Right lobe of liver (tissue), 6 donors: ENCODE results near the gene PGM1. TPM values are rescaled to one million over a fixed set of nuclear protein-coding genes. Genes with fewer than 3 reads are reported as not detected.

Experiments
- ATAC-seq, 4 donors: fragments of 200-7000 bp; cut with Tn5 transposase; one replicate each; pipeline ENCODE4 v1.9.1; 2020; ENCODE audit warnings: mild to moderate bottlenecking in 4 of 4, moderate library complexity in 4 of 4
- DNase-seq, 3 donors: peaks; one replicate each; pipeline ENCODE4 v3.0.0-alpha.2; 2020
- H3K27ac ChIP-seq, 3 donors: fragments of 200-600 bp; one replicate each; pipeline ENCODE4 v1.8.0; 2022
- H3K27me3 ChIP-seq, 2 donors: fragments of 200-600 bp; one replicate each; pipeline ENCODE4 v1.8.0; 2022
- H3K36me3 ChIP-seq, 4 donors: fragments of 200-600 bp; sonication (generic) in 1 of 4; one replicate each; pipeline versions ENCODE4 v1.5.1 to v1.8.0; 2017 to 2022; ENCODE audit warnings: control low read depth in 1 of 4
- H3K4me1 ChIP-seq, 4 donors: fragments of 200-600 bp; sonication (generic) in 1 of 4; one replicate each; pipeline versions ENCODE4 v1.5.1 to v1.8.0; 2017 to 2022; ENCODE audit warnings: control low read depth in 1 of 4
- H3K4me3 ChIP-seq, 3 donors: fragments of 200-600 bp; one replicate each; pipeline ENCODE4 v1.8.0; 2022
- H3K9me3 ChIP-seq, 4 donors: fragments of 200-600 bp; sonication (generic) in 1 of 4; one replicate each; pipeline versions ENCODE4 v1.5.1 to v1.8.0; 2017 to 2022; ENCODE audit warnings: control low read depth in 1 of 4
- CTCF ChIP-seq, 4 donors: fragments of 200-600 bp in 3 of 4; fragments of 450-650 bp in 1 of 4; IDR thresholded peaks; one replicate each; pipeline versions ENCODE4 v1.5.1 to v1.8.0; 2016 to 2022; ENCODE audit warnings: antibody characterized with exemption in 4 of 4, mild to moderate bottlenecking in 2 of 4
- POLR2A ChIP-seq: fragments of 450-650 bp; IDR thresholded peaks from one replicate; pipeline ENCODE4 v1.6.1; 2017; ENCODE audit warnings: antibody characterized with exemption, mild to moderate bottlenecking
- WGBS: methylation state at CpG from one replicate; pipeline ENCODE4 v1.1.6; 2018; ENCODE audit warnings: low coverage, low lambda C conversion rate; ENCODE audit not compliant: insufficient coverage; ENCODE audit errors: missing lambda C conversion rate; 5-methylcytosine and 5-hydroxymethylcytosine counted together
- intact Hi-C, 2 donors: fragments of 100-400 bp; cut with DNase I; formaldehyde crosslinking; loops; one replicate each; pipeline versions ENCODE4 v1.11.2 to v1.14.1; 2022
- long read RNA-seq: library from polyadenylated mRNA; unstranded; transcript quantifications from one replicate; pipeline ENCODE4 v2.0.0, GENCODE V29; 2019
- total RNA-seq, 6 experiments: library from RNA; depleted of rRNA in 2 of 6; stranded (reverse); fragments of >200 nt in 2 of 6; fragmentation: NEBNext Ultra II Directional in 3 of 6; extraction: Animal tissue kit (Norgen Biotek cat#: 25700) in 3 of 6; gene quantifications; one replicate each; pipeline versions ENCODE4 v1.1.0 to v1.2.4, GENCODE V29; 2016 to 2023
- donor health status: DM: no; HTN: yes; CAD: no.
- donor health status: DM: no; HTN: no; CAD: no.
- donor health status: DM: no; HTN: no; CAD: no.
- donor health status: DM: no; HTN: yes; CAD: no.
- donor health status: DM: no; HTN: yes; CAD: no.

PGM1 gene
- total RNA-seq, result 100 to 1,000 TPM; 127 to 220 (median 157) TPM
- long read RNA-seq, transcript PGM1-202 (11 exons, 2,472 nt), result major isoform, 66 of 78 reads
- long read RNA-seq, partial matches to known transcripts, result 8 of 78 reads
- long read RNA-seq, other reads (novel, unspliced or antisense), result 4 of 78 reads

GRCh38 chr1:63593303-63593885 is at the start of gene PGM1:
PGM1 (plus strand) TSS chr1:63593411; CDS start chr1:63593489, 78 bp downstream.
- ATAC-seq, result peak; percentile 42 to 91 (median 79)
- H3K4me3 ChIP-seq, result peak within 1 kb of the TSS; percentile 83 to 93 (median 84)
- H3K27me3 ChIP-seq, result no peaks in the 10 kb centered on the region
- TF ChIP-seq CTCF (IDR thresholded peaks at IDR 0.05) (no peak), POLR2A (peak; percentile 83)
- peak in 2 of 3 donors; percentile 90 to 96 for DNase-seq
- 0% methylated on average over 15 of the region's 64 CpGs for WGBS
- intact Hi-C loops, result no loop called here
- peaks cover 0 to 45% (median 0%) of the 10 kb centered on the region in 4 donors for H3K4me1 ChIP-seq
- peak within 1 kb of the TSS; percentile 96 to 98 (median 98) for H3K27ac ChIP-seq
- H3K9me3 ChIP-seq, result no peaks in the 10 kb centered on the region
- peaks cover 0 to 2% (median 0%) of the 10 kb centered on the region in 4 donors for H3K36me3 ChIP-seq

GRCh38 chr1:63545780-63546179 is 47.4 kb upstream of the PGM1 start:
- Histone ChIP-seq H3K4me1 (no peaks in the 10 kb centered on the region), H3K36me3 (no peaks in the 10 kb centered on the region), H3K4me3 (no peak overlapping the region), H3K27me3 (no peaks in the 10 kb centered on the region), H3K27ac (no peak overlapping the region), H3K9me3 (no peaks in the 10 kb centered on the region)
- no peak for DNase-seq
- ATAC-seq, result no peak
- intact Hi-C loops, result no loop called here
- TF ChIP-seq POLR2A, result no peak
- no peak for TF ChIP-seq CTCF (IDR thresholded peaks at IDR 0.05)

GRCh38 chr1:63547621-63548294 is 45.5 kb upstream of the PGM1 start:
- H3K27ac ChIP-seq, result no peak overlapping the region
- TF ChIP-seq POLR2A, result no peak
- TF ChIP-seq CTCF (IDR thresholded peaks at IDR 0.05), result no peak
- DNase-seq (no peak), ATAC-seq (no peak)
- no peaks in the 10 kb centered on the region for H3K4me1 ChIP-seq
- H3K4me3 ChIP-seq, result no peak overlapping the region
- H3K36me3 ChIP-seq, result no peaks in the 10 kb centered on the region
- 100% methylated on average over 2 of the region's 2 CpGs for WGBS
- intact Hi-C loops, result no loop called here
- H3K9me3 ChIP-seq, result no peaks in the 10 kb centered on the region
- no peaks in the 10 kb centered on the region for H3K27me3 ChIP-seq

GRCh38 chr1:63548303-63548702 is 44.9 kb upstream of the PGM1 start:
- intact Hi-C loops, result no loop called here
- DNase-seq, result no peak
- TF ChIP-seq CTCF (IDR thresholded peaks at IDR 0.05), result no peak
- TF ChIP-seq POLR2A, result no peak
- Histone ChIP-seq H3K36me3 (no peaks in the 10 kb centered on the region), H3K27me3 (no peaks in the 10 kb centered on the region), H3K4me3 (no peak overlapping the region), H3K27ac (no peak overlapping the region), H3K4me1 (no peaks in the 10 kb centered on the region), H3K9me3 (no peaks in the 10 kb centered on the region)
- 94% methylated on average over 2 of the region's 2 CpGs for WGBS
- no peak for ATAC-seq
